WTC11 (cell line): ENCODE data around the gene ADK. TPM values are rescaled to one million over a fixed set of nuclear protein-coding genes. Genes with fewer than 3 reads are reported as not detected.

ENCODE experiments used
- ATAC-seq: fragments of 200-7000 bp; cut with Tn5 transposase; 2 replicates; pipeline ENCODE4 v1.10.0; 2021; ENCODE audit warnings: mild to moderate bottlenecking, moderate library complexity
- CTCF ChIA-PET: fragments of 300-600 bp; sonication (Branson Sonifier 250); formaldehyde crosslinking; loops from one replicate; lab custom pipeline; 2021; ENCODE audit warnings: antibody characterized with exemption; lab: Charles Lee
- POLR2A ChIA-PET: fragments of 350-600 bp; sonication (Branson Sonifier 250); formaldehyde crosslinking; loops from one replicate; lab custom pipeline; 2021; ENCODE audit warnings: antibody characterized with exemption; lab: Charles Lee
- DNase-seq: peaks from one replicate; pipeline ENCODE4 v3.0.0; 2021; ENCODE audit warnings: low spot score
- H3K27ac Mint-ChIP-seq: 2 replicates; pipeline ENCODE4 v1.8.0; 2021; ENCODE audit warnings: mixed read lengths
- H3K27me3 Mint-ChIP-seq: 2 replicates; pipeline ENCODE4 v1.8.0; 2021; ENCODE audit warnings: low read depth, mild to moderate bottlenecking, moderate library complexity, mixed read lengths
- H3K36me3 Mint-ChIP-seq: 2 replicates; pipeline ENCODE4 v1.8.0; 2021; ENCODE audit warnings: mixed read lengths
- H3K4me1 Mint-ChIP-seq: 2 replicates; pipeline ENCODE4 v1.8.0; 2022; ENCODE audit warnings: mixed read lengths
- H3K4me3 Mint-ChIP-seq: 2 replicates; pipeline ENCODE4 v1.8.0; 2021; ENCODE audit warnings: mild to moderate bottlenecking, moderate library complexity, mixed read lengths
- H3K9me3 Mint-ChIP-seq: 2 replicates; pipeline ENCODE4 v1.8.0; 2021; ENCODE audit warnings: mixed read lengths
- CREB1 ChIP-seq: sonication (generic); formaldehyde crosslinking; IDR thresholded peaks from 2 replicates; pipeline ENCODE4 v1.8.0; 2023; ENCODE audit warnings: mild to moderate bottlenecking, missing genetic modification reagents
- E2F5 ChIP-seq: sonication (generic); formaldehyde crosslinking; IDR thresholded peaks from 2 replicates; pipeline ENCODE4 v1.8.1; 2022; ENCODE audit warnings: mild to moderate bottlenecking, moderate library complexity, missing genetic modification reagents
- ELF4 ChIP-seq: sonication (generic); formaldehyde crosslinking; IDR thresholded peaks from 2 replicates; pipeline ENCODE4 v1.8.1; 2022; ENCODE audit warnings: low read depth, mild to moderate bottlenecking, moderate library complexity, missing genetic modification reagents
- ESRRA ChIP-seq: sonication (generic); formaldehyde crosslinking; IDR thresholded peaks from 2 replicates; pipeline ENCODE4 v1.8.1; 2022; ENCODE audit warnings: mild to moderate bottlenecking, missing genetic modification reagents, borderline replicate concordance
- FOXP1 ChIP-seq: sonication (generic); formaldehyde crosslinking; IDR thresholded peaks from 2 replicates; pipeline ENCODE4 v1.8.0; 2022; ENCODE audit warnings: missing genetic modification reagents, mild to moderate bottlenecking, moderate library complexity, borderline replicate concordance
- GRHL2 ChIP-seq: fragments of 250-450 bp; sonication (Bioruptor Pico); IDR thresholded peaks from 2 replicates; pipeline ENCODE4 v1.8.0; 2022; ENCODE audit warnings: mild to moderate bottlenecking, moderate library complexity; ENCODE audit not compliant: insufficient replicate concordance, severe bottlenecking
- IRF1 ChIP-seq: sonication (generic); formaldehyde crosslinking; IDR thresholded peaks from 2 replicates; pipeline ENCODE4 v1.8.0; 2023; ENCODE audit warnings: missing genetic modification reagents
- JUN ChIP-seq: sonication (generic); formaldehyde crosslinking; IDR thresholded peaks from 2 replicates; pipeline ENCODE4 v1.8.0; 2023; ENCODE audit warnings: mild to moderate bottlenecking, missing genetic modification reagents
- KAT7 ChIP-seq: sonication (generic); formaldehyde crosslinking; IDR thresholded peaks from 2 replicates; pipeline ENCODE4 v1.8.1; 2023; ENCODE audit warnings: missing genetic modification reagents, mild to moderate bottlenecking, borderline replicate concordance
- MYBL2 ChIP-seq: sonication (generic); formaldehyde crosslinking; IDR thresholded peaks from 2 replicates; pipeline ENCODE4 v1.8.1; 2023; ENCODE audit warnings: mild to moderate bottlenecking, moderate library complexity, missing genetic modification reagents
- NR2C2 ChIP-seq: sonication (generic); formaldehyde crosslinking; IDR thresholded peaks from 2 replicates; pipeline ENCODE4 v1.8.0; 2022; ENCODE audit warnings: mild to moderate bottlenecking, missing genetic modification reagents
- NR3C1 ChIP-seq: sonication (generic); formaldehyde crosslinking; conservative IDR thresholded peaks from 2 replicates; pipeline ENCODE4 v1.8.1; 2023; ENCODE audit warnings: low read depth, mild to moderate bottlenecking, missing genetic modification reagents
- RELA ChIP-seq: sonication (generic); formaldehyde crosslinking; IDR thresholded peaks from 2 replicates; pipeline ENCODE4 v1.8.1; 2022; ENCODE audit warnings: missing genetic modification reagents, mild to moderate bottlenecking, borderline replicate concordance
- SMAD4 ChIP-seq: sonication (generic); formaldehyde crosslinking; IDR thresholded peaks from 2 replicates; pipeline ENCODE4 v1.8.0; 2022; ENCODE audit warnings: mild to moderate bottlenecking, missing genetic modification reagents
- SP1 ChIP-seq: sonication (generic); formaldehyde crosslinking; conservative IDR thresholded peaks from 2 replicates; pipeline ENCODE4 v1.8.1; 2022; ENCODE audit warnings: missing genetic modification reagents
- TCF7 ChIP-seq: sonication (generic); formaldehyde crosslinking; IDR thresholded peaks from 2 replicates; pipeline ENCODE4 v1.8.0; 2022; ENCODE audit warnings: mild to moderate bottlenecking, low read depth, missing genetic modification reagents, moderate library complexity
- TEAD1 ChIP-seq: sonication (generic); formaldehyde crosslinking; IDR thresholded peaks from 2 replicates; pipeline ENCODE4 v1.8.0; 2022; ENCODE audit warnings: mild to moderate bottlenecking, missing genetic modification reagents
- USF1 ChIP-seq: sonication (generic); formaldehyde crosslinking; IDR thresholded peaks from 2 replicates; pipeline ENCODE4 v1.8.0; 2022; ENCODE audit warnings: mild to moderate bottlenecking, missing genetic modification reagents
- ZNF121 ChIP-seq: sonication (generic); formaldehyde crosslinking; IDR thresholded peaks from 2 replicates; pipeline ENCODE4 v1.8.0; 2023; ENCODE audit warnings: missing genetic modification reagents
- ZNF138 ChIP-seq: sonication (generic); formaldehyde crosslinking; conservative IDR thresholded peaks from 2 replicates; pipeline ENCODE4 v1.8.1; 2022; ENCODE audit warnings: mild to moderate bottlenecking, moderate library complexity, missing genetic modification reagents
- ZNF219 ChIP-seq: sonication (generic); formaldehyde crosslinking; IDR thresholded peaks from 2 replicates; pipeline ENCODE4 v1.8.0; 2023; ENCODE audit warnings: missing genetic modification reagents, mild to moderate bottlenecking, borderline replicate concordance
- ZNF263 ChIP-seq: sonication (generic); formaldehyde crosslinking; IDR thresholded peaks from 2 replicates; pipeline ENCODE4 v1.8.1; 2022; ENCODE audit warnings: low read depth, mild to moderate bottlenecking, moderate library complexity, missing genetic modification reagents
- ZNF281 ChIP-seq: sonication (generic); formaldehyde crosslinking; IDR thresholded peaks from 2 replicates; pipeline ENCODE4 v1.8.0; 2023; ENCODE audit warnings: mild to moderate bottlenecking, missing genetic modification reagents
- ZNF423 ChIP-seq: fragments of 250-450 bp; sonication (Bioruptor Pico); IDR thresholded peaks from 2 replicates; pipeline ENCODE4 v2.1.2; 2022; ENCODE audit warnings: mild to moderate bottlenecking, moderate library complexity
- ZNF512 ChIP-seq: sonication (generic); formaldehyde crosslinking; IDR thresholded peaks from 2 replicates; pipeline ENCODE4 v1.8.1; 2022; ENCODE audit warnings: missing genetic modification reagents, borderline replicate concordance
- total RNA-seq: library from RNA; stranded (reverse); gene quantifications from 3 replicates; pipeline ENCODE4 v1.2.3, GENCODE V29; 2021

Gene ADK
- total RNA-seq, 1 experiment from 2014 or later = 32.7 TPM

GRCh38 chr10:74263996-74264395, 113.0 kb downstream of the ADK start:
- H3K27me3 Mint-ChIP-seq = no peaks in the 10 kb centered on the region
- TF ChIP-seq GRHL2 (CRISPR knock-in tag) = no peak
- no peak for TF ChIP-seq MYBL2
- TF ChIP-seq IRF1 (CRISPR knock-in tag) = no peak
- no peak for TF ChIP-seq KAT7 (CRISPR knock-in tag)
- no peak for TF ChIP-seq SP1 (CRISPR knock-in tag)
- no peak for TF ChIP-seq CREB1 (CRISPR knock-in tag)
- TF ChIP-seq E2F5 (CRISPR knock-in tag) = no peak
- TF ChIP-seq ZNF138 (CRISPR knock-in tag) = no peak
- no peak for TF ChIP-seq USF1 (CRISPR knock-in tag)
- TF ChIP-seq ELF4 = no peak
- no peak for TF ChIP-seq ESRRA
- no peak for TF ChIP-seq TEAD1 (CRISPR knock-in tag)
- TF ChIP-seq SMAD4 (CRISPR knock-in tag) = no peak
- no peak for TF ChIP-seq NR3C1 (CRISPR knock-in tag)
- TF ChIP-seq TCF7 = no peak
- TF ChIP-seq NR2C2 = no peak
- no peak for TF ChIP-seq ZNF512 (CRISPR knock-in tag)
- no peak for DNase-seq
- peaks cover 3% of the 10 kb centered on the region; the same call in 1 of the 2 replicates for H3K4me1 Mint-ChIP-seq
- no peak for ATAC-seq
- no peak overlapping the region; the same call in 1 of the 2 replicates for H3K27ac Mint-ChIP-seq
- POLR2A ChIA-PET = no interaction called here
- H3K4me3 Mint-ChIP-seq = no peak overlapping the region
- H3K36me3 Mint-ChIP-seq = no peaks in the 10 kb centered on the region
- CTCF ChIA-PET = no interaction called here
- H3K9me3 Mint-ChIP-seq = no peaks in the 10 kb centered on the region

GRCh38 chr10:74272288-74272687, 121.3 kb downstream of the ADK start:
- DNase-seq (no peak), ATAC-seq (no peak)
- Mint-ChIP-seq H3K27ac (no peak overlapping the region), H3K4me3 (no peak overlapping the region), H3K36me3 (no peaks in the 10 kb centered on the region), H3K4me1 (no peaks in the 10 kb centered on the region), H3K27me3 (no peaks in the 10 kb centered on the region), H3K9me3 (no peaks in the 10 kb centered on the region)
- TF ChIP-seq ZNF263 = no peak
- TF ChIP-seq ZNF121 (CRISPR knock-in tag) = peak; percentile 70; the same call in 1 of the 2 replicates
- CTCF ChIA-PET = no interaction called here
- POLR2A ChIA-PET = no interaction called here

- ATAC-seq (no peak), DNase-seq (no peak)
- Mint-ChIP-seq H3K27me3 (no peaks in the 10 kb centered on the region), H3K4me3 (no peak overlapping the region), H3K36me3 (no peaks in the 10 kb centered on the region), H3K9me3 (no peaks in the 10 kb centered on the region), H3K4me1 (no peaks in the 10 kb centered on the region), H3K27ac (no peak overlapping the region)
- POLR2A ChIA-PET = interaction anchor here (0.6 kb wide), 1 partner anchor 27 kb away, joined by 3 read pairs; no protein-coding TSS in a partner anchor
- CTCF ChIA-PET = interaction anchor here (0.9 kb wide), 1 partner anchor 144 kb away, joined by 3 read pairs; no protein-coding TSS in a partner anchor
- TF ChIP-seq RELA (CRISPR knock-in tag) = no peak
- TF ChIP-seq ZNF281 (CRISPR knock-in tag) = no peak
- TF ChIP-seq FOXP1 (CRISPR knock-in tag) = no peak
- TF ChIP-seq ZNF423 (CRISPR knock-in tag) = no peak
- no peak for TF ChIP-seq JUN (CRISPR knock-in tag)
- no peak for TF ChIP-seq ZNF219
Observed at GRCh38 chr10:74275755-74276290, 124.8 kb downstream of the ADK start.
